ENCODE data around the gene C19orf38. TPM values are rescaled to one million over a fixed set of nuclear protein-coding genes. Genes with fewer than 3 reads are reported as not detected.

The C19orf38 gene
- total and polyA plus RNA-seq, 9 of the 15 experiments (the other 6 are each of a cell fraction or from before 2014, with no cell fraction given): 0.14 to 0.18 TPM; not detected in 7

- TF ChIP-seq TSHZ1 (CRISPR knock-in tag; IDR thresholded peaks at IDR 0.05) (no peak), TAF15 (IDR thresholded peaks at IDR 0.05; ENCODE audit: low read depth, low read length) (no peak), FOXM1 (IDR thresholded peaks at IDR 0.05; ENCODE audit: low read depth) (no peak), FOXM1 (CRISPR knock-in tag; IDR thresholded peaks at IDR 0.05; ENCODE audit: low read depth) (no peak), ZBED1 (IDR thresholded peaks at IDR 0.05) (no peak), SIN3B (IDR thresholded peaks at IDR 0.05; ENCODE audit: low read depth) (no peak), SP1 (CRISPR knock-in tag; IDR thresholded peaks at IDR 0.05) (0 out of 2 replicates have a peak, but pooled peaks have one; percentile 4), RHOXF2B (CRISPR knock-in tag; conservative IDR thresholded peaks at IDR 0.05) (no peak), BRF2 (IDR thresholded peaks at IDR 0.05; ENCODE audit: borderline replicate concordance, insufficient read depth, insufficient read length) (no peak), ZNF740 (CRISPR knock-in tag; IDR thresholded peaks at IDR 0.05) (peak; percentile 64; the same call in 1 of the 2 replicates), ZNF740 (tag; IDR thresholded peaks at IDR 0.05) (no peak), IRF1 (CRISPR knock-in tag; IDR thresholded peaks at IDR 0.05; ENCODE audit: borderline replicate concordance) (no peak), HDAC1 (IDR thresholded peaks at IDR 0.05) (no peak), E4F1 (CRISPR knock-in tag; IDR thresholded peaks at IDR 0.05; ENCODE audit: borderline replicate concordance) (no peak), NR0B1 (IDR thresholded peaks at IDR 0.05; ENCODE audit: partially characterized antibody) (no peak)
Measured at GRCh38 chr19:10872546-10873107, 24.4 kb downstream of the C19orf38 start (continued).

All from K562 (cell line).